ENCODE measurements around the gene LENEP.

LENEP gene

GRCh38 chr1:155026154-155026553 lies 32.8 kb downstream of the LENEP start:
- FAIRE-seq (no peak), DNase-seq (ENCODE audit: low spot score) (no peak)

- DNase-seq (ENCODE audit: low spot score) = peak; percentile 47
- peak; percentile 35 for FAIRE-seq
These were observed 33.2 kb downstream of the LENEP start for GRCh38 chr1:155026588-155026987.

- FAIRE-seq (no peak), DNase-seq (ENCODE audit: low spot score) (no peak)
These were observed 36.3 kb downstream of the LENEP start for GRCh38 chr1:155029513-155030242.

- DNase-seq (ENCODE audit: low spot score) (no peak), FAIRE-seq (no peak)
These were observed 36.9 kb downstream of the LENEP start for GRCh38 chr1:155030243-155030795.

GRCh38 chr1:155030899-155031298 lies 37.5 kb downstream of the LENEP start:
- FAIRE-seq (no peak), DNase-seq (ENCODE audit: low spot score) (no peak)

GRCh38 chr1:155032886-155033285 lies 39.5 kb downstream of the LENEP start:
- DNase-seq (ENCODE audit: low spot score) (no peak), FAIRE-seq (no peak)

GRCh38 chr1:155033524-155033923 lies 40.1 kb downstream of the LENEP start, which contains the start of the genes DCST1 and DCST2:
DCST1 (plus strand) TSS chr1:155033824; CDS start chr1:155034037, 213 bp downstream.
DCST2 (minus strand) TSS chr1:155033781; CDS start chr1:155033701, 80 bp downstream.
- FAIRE-seq = no peak

GRCh38 chr1:155034318-155035208 lies 41.2 kb downstream of the LENEP start:
- no peak for DNase-seq (ENCODE audit: low spot score)
- FAIRE-seq = no peak

More at GRCh38 chr1:155033524-155033923, 40.1 kb downstream of the LENEP start, which contains the start of the genes DCST1 and DCST2:
- no peak for DNase-seq (ENCODE audit: low spot score)

- DNase-seq (ENCODE audit: low spot score) = no peak
- FAIRE-seq = no peak
These were observed 42.5 kb downstream of the LENEP start for GRCh38 chr1:155035936-155036335.

- DNase-seq (ENCODE audit: low spot score) = no peak
- FAIRE-seq = no peak
These were observed 43.7 kb downstream of the LENEP start for GRCh38 chr1:155037043-155037442.

- FAIRE-seq (no peak), DNase-seq (ENCODE audit: low spot score) (no peak)
These were observed 44.6 kb downstream of the LENEP start for GRCh38 chr1:155037851-155038441.

GRCh38 chr1:155038602-155039307 lies 45.4 kb downstream of the LENEP start:
- FAIRE-seq = no peak
- DNase-seq (ENCODE audit: low spot score) = no peak

- FAIRE-seq = no peak
- DNase-seq (ENCODE audit: low spot score) = no peak
These were observed 45.9 kb downstream of the LENEP start for GRCh38 chr1:155039308-155039669.

GRCh38 chr1:155040358-155041093 lies 47.1 kb downstream of the LENEP start:
- no peak for FAIRE-seq
- no peak for DNase-seq (ENCODE audit: low spot score)

- no peak for DNase-seq (ENCODE audit: low spot score)
- no peak for FAIRE-seq
These were observed 49.4 kb downstream of the LENEP start for GRCh38 chr1:155042789-155043188.

- DNase-seq (ENCODE audit: low spot score) (no peak), FAIRE-seq (no peak)
These were observed 49.9 kb downstream of the LENEP start for GRCh38 chr1:155043301-155043702.

- FAIRE-seq (no peak), DNase-seq (ENCODE audit: low spot score) (no peak)
These were observed 50.4 kb downstream of the LENEP start for GRCh38 chr1:155043793-155044192.

All from urothelium cell line (cell line).